ENCODE data around the gene BPTF. TPM values are rescaled to one million over a fixed set of nuclear protein-coding genes. Genes with fewer than 3 reads are reported as not detected.
"Not testable (repeated sequence)": the region's sequence is repeated elsewhere in the genome, so short reads cannot be mapped to it uniquely, and the experiment has no call there.

The BPTF gene
- total RNA-seq, 4 donors from 2014 or later: 88.8 to 143 (median 116) TPM

DNA sequence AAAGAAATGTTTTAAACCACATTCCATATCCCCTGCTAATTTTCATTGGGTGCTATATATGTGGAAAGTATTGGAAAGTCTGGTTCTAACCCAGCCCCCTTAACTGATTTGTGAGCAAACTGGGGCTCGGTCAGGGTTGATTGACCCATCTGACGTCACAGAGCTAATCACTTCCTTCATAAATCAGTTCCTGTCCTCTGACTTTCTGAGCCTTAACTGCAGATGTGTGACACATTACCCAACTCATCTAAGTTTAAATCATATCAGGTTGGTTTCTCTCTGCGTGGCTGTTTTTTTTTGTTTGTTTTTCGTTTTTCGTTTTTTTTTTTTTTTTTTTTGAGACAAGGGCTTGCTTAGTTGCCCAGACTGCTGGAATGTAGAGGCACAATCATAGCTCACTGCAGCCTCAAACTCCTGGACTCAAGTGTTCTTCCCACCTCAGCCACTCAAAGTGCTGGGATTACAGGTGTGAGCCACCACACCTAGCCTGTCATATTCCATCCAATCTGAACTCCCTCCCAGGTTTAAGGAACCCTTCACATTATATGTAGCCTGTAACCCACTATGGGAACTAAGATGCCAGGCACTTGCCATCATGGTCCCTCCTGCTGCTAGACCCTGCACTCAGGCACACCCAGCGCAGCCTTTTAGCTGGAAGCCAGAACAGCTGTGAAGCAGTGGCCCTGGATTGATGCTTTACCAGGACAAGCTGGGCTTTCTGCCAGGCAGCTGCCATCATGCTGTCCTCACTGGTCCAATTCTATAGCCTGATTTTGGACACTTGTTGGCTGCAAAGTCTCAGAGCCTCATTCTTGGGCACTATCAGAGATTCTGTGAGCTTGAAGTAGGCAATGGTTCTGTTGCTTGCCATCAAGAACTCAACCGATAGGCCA, 6.9 kb upstream of the BPTF start:
- TF ChIP-seq POLR2A (IDR thresholded peaks at IDR 0.05): no peak
- no peak overlapping the region for H3K4me3 ChIP-seq (replicated peaks in 1 of 3)
- 65 to 74% methylated on average over 6 to 7 of the region's 7 CpGs for WGBS, 2 donors

DNA sequence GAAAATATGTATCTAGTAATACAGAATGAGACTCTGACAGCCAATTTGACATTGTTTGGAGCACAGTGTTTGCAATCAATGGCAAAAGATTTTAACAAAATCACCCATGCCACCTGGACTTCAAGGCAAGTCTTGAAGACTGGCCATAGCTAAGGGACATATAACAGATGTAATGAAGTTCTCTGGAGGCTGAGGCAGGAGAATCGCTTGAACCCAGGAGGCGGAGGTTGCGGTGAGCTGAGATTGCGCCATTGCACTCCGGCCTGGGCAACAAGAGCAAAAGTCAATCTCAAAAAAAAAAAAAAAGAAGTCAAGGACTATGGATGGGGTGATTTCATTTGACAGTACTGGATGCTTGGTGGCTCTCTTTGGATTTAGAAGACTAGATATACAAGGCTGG, 5.6 kb upstream of the BPTF start:
- H3K27ac ChIP-seq: no peak overlapping the region
- H3K27me3 ChIP-seq: no peaks in the 10 kb centered on the region
- no peaks in the 10 kb centered on the region for H3K4me1 ChIP-seq
- H3K9me3 ChIP-seq: no peaks in the 10 kb centered on the region
- intact Hi-C loops (cut with DNase I): no loop called here
- H3K4me3 ChIP-seq (replicated peaks in 1 of 3): no peak overlapping the region
- DNase-seq: no peak
- no peaks in the 10 kb centered on the region for H3K36me3 ChIP-seq
- TF ChIP-seq POLR2A (IDR thresholded peaks at IDR 0.05): no peak
- TF ChIP-seq, protein P1, sequence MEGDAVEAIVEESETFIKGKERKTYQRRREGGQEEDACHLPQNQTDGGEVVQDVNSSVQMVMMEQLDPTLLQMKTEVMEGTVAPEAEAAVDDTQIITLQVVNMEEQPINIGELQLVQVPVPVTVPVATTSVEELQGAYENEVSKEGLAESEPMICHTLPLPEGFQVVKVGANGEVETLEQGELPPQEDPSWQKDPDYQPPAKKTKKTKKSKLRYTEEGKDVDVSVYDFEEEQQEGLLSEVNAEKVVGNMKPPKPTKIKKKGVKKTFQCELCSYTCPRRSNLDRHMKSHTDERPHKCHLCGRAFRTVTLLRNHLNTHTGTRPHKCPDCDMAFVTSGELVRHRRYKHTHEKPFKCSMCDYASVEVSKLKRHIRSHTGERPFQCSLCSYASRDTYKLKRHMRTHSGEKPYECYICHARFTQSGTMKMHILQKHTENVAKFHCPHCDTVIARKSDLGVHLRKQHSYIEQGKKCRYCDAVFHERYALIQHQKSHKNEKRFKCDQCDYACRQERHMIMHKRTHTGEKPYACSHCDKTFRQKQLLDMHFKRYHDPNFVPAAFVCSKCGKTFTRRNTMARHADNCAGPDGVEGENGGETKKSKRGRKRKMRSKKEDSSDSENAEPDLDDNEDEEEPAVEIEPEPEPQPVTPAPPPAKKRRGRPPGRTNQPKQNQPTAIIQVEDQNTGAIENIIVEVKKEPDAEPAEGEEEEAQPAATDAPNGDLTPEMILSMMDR (IDR thresholded peaks at IDR 0.05): no peak
- WGBS, 2 donors: 95 to 97% methylated on average over 5 of the region's 5 CpGs

More for the DNA sequence above, 6.9 kb upstream of the BPTF start:
- no peak for DNase-seq
- no peak overlapping the region for H3K27ac ChIP-seq
- intact Hi-C loops (cut with DNase I): no loop called here
- H3K27me3 ChIP-seq: no peaks in the 10 kb centered on the region
- H3K4me1 ChIP-seq: no peaks in the 10 kb centered on the region
- no peaks in the 10 kb centered on the region for H3K36me3 ChIP-seq
- H3K9me3 ChIP-seq: no peaks in the 10 kb centered on the region

DNA sequence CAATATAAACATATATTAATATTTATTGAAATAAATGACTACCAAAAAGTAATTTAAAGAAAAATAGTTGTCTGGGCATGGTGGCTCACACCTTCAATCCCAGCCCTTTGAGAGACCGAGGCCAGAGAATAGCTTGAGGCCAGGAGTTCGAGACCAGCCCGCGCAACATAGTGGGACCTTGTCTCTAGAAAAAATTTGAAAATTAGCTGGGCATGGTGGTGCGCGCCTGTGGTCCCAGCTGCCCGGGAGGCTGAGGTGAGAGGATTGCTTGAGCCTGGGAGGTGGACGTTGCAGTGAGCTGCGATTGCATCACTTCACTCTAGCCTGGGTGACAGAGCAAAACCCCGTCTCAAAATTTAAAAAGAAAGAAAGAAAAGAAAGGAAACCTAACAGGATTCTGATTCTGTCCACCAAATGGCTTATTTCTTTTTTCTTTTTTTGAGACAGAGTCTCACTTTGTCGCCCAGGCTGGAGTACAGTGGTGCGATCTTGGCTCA, 3.4 kb upstream of the BPTF start:
- no peaks in the 10 kb centered on the region for H3K27me3 ChIP-seq
- no peak for DNase-seq
- TF ChIP-seq, protein P1 (IDR thresholded peaks at IDR 0.05): no peak
- no peak for TF ChIP-seq POLR2A (IDR thresholded peaks at IDR 0.05)
- intact Hi-C loops (cut with DNase I): no loop called here
- no peak overlapping the region for H3K27ac ChIP-seq
- H3K9me3 ChIP-seq: no peaks in the 10 kb centered on the region
- no peaks in the 10 kb centered on the region for H3K36me3 ChIP-seq
- no peak overlapping the region for H3K4me3 ChIP-seq (replicated peaks in 1 of 3)
- H3K4me1 ChIP-seq: peaks cover 0 to 3% of the 10 kb centered on the region in 2 donors
- 91 to 92% methylated on average over 12 of the region's 12 CpGs for WGBS, 2 donors

DNA sequence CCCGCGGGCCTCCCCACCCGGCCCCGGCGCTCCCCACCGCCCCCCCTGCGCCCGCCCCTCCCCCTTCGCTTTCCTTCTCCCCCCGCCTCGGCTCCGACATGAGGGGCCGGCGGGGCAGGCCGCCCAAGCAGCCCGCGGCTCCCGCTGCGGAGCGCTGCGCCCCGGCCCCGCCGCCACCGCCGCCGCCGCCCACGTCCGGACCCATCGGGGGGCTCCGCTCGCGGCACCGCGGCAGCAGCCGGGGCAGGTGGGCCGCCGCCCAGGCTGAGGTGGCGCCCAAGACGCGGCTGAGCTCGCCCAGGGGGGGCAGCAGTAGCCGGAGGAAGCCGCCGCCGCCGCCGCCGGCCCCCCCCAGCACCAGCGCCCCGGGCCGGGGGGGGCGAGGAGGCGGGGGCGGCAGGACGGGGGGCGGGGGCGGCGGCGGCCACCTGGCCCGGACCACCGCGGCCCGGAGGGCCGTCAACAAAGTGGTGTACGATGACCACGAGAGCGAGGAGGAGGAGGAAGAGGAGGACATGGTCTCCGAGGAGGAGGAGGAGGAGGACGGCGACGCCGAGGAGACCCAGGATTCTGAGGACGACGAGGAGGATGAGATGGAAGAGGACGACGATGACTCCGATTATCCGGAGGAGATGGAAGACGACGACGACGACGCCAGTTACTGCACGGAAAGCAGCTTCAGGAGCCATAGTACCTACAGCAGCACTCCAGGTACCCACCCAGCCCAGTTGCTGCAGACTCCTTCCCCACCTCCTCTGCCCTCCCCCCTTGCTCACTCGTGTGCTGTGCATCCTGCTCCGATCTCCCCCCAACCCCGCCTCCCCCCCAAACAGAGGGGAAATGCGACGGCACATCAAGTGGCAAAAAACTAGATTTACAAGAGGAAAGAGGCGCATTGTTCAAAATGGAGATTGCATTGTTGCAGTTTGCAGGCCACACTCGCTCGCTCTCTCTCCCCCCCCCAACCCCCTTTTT, 611 bp downstream of the BPTF start:
- H3K36me3 ChIP-seq; intact Hi-C loops (cut with DNase I); H3K27me3 ChIP-seq; H3K9me3 ChIP-seq: not testable (repeated sequence)
- Histone ChIP-seq H3K27ac (peak overlapping the region; percentile 88 to 96 (median 90)), H3K4me1 (peaks cover 18 to 20% of the 10 kb centered on the region in 2 donors), H3K4me3 (replicated peaks in 1 of 3) (peak overlapping the region in 2 of 3 donors; percentile 19 to 55)
- peak; percentile 30 to 36 for DNase-seq
- WGBS, 2 donors: 1% methylated on average over 29 to 33 of the region's 94 CpGs

DNA sequence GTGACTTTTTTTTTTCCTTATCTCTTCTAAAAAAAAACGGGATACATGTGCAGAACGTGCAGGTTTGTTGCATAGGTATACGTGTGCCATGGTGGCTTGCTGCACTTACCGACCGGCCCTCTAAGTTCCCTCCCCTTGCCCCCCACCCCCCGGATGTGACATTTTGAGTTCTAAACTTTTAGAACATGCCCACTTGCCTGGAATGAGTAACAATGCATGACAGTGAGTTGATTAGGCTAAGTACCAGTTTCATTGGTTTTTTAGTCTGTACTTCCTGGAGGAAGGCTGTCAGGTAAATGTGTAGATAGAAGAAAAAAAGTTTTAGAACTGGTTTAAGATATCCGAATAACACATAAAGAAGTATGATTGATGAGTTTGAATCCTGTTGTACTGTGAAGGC, 4.0 kb downstream of the BPTF start:
- intact Hi-C loops (cut with DNase I): no loop called here
- H3K9me3 ChIP-seq: no peaks in the 10 kb centered on the region
- no peak overlapping the region for H3K4me3 ChIP-seq (replicated peaks in 1 of 3)
- H3K27ac ChIP-seq: no peak overlapping the region
- TF ChIP-seq POLR2A (IDR thresholded peaks at IDR 0.05): no peak
- TF ChIP-seq, protein P1 (IDR thresholded peaks at IDR 0.05): no peak
- no peaks in the 10 kb centered on the region for H3K27me3 ChIP-seq
- no peaks in the 10 kb centered on the region for H3K36me3 ChIP-seq
- DNase-seq: no peak
- WGBS, 2 donors: 22 to 23% methylated on average over 7 of the region's 7 CpGs
- H3K4me1 ChIP-seq: peaks cover 18 to 22% of the 10 kb centered on the region in 2 donors
